Stimulated activated CD4-positive, alpha-beta T cell treated with anti-CD3 and anti-CD28 coated beads, Interleukin-1b, Interleukin-23, amount 100 ng/mL, for 24 hours (primary cell): ENCODE results near the gene CFLAR.
"Not testable (repeated sequence)": the region's sequence is repeated elsewhere in the genome, so short reads cannot be mapped to it uniquely, and the experiment has no call there.

Experiments used
- DNase-seq, 4 experiments: peaks; one replicate each; pipeline ENCODE4 v3.0.0-alpha.2; 2020; ENCODE audit warnings: low read depth in 4 of 4, low spot score in 1 of 4

The CFLAR gene

GRCh38 chr2:201174687-201175086 is 58.7 kb downstream of the CFLAR start:
- no peak for DNase-seq

DNA sequence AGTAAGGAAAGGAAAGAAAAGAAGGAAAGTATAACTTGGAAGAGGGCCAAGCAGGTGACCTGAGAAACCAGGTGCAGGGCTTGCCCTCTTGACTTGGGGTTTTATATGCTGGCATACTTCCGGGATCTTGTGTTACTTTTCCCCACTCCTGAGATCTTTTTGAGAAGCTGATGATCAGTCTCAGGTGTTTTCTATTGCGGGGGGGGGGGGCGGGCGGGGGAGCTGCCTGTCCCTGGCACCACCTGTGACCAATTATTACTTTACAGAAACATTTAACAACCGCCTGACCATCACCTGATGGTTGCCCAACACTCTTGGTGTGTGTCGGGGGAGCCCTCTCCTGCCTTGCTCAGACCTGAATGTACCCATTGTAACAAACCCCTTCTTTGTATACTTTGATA is 60.1 kb downstream of the CFLAR start:
- DNase-seq = no peak

- DNase-seq = no peak
These were observed 64.0 kb downstream of the CFLAR start for GRCh38 chr2:201180010-201180409.

DNA sequence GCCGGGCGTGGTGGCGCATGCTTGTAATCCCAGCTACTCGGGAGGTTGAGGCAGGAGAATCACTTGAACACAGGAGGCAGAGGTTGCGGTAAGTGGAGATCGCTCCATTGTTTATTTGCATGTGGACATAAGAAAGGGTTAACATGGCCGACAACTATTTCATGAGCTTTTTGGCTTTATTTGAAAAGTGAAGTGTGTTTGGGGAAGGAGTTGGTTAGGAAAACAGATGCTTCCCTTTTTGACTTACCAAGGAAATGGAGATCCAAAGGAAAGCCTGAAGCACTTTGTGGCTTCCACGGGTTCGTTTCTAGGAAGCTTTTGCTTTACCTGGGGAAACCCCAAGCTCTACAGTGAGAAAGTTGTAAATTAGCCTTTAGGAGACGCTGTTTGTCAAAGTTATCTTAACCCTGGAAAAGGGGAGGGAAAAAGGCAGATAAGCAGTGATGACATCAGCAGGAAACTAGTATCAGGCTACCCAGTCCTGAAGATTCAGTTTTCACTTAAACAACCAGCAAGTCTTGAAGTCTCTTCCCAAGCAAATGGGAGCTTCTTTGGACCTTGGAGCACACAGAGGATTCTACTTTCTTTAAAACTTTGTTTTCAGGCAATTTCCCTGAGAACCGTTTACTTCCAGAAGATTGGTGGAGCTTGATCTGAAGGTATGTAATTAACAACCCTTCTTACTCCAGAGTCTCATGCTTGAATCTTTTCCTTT is 66.8 kb downstream of the CFLAR start, which contains the start of gene CASP10:
TSS of gene CASP10 (plus strand) at position 492 of the 715 bp plus-strand sequence. CDS start 2,637 bp downstream, outside the sequence.
- DNase-seq = no peak

- no peak for DNase-seq
These were observed 67.4 kb downstream of the CFLAR start for GRCh38 chr2:201183365-201183727.

- not testable (repeated sequence) for DNase-seq
These were observed 67.9 kb downstream of the CFLAR start for GRCh38 chr2:201183835-201184234.

- DNase-seq = not testable (repeated sequence)
These were observed 68.3 kb downstream of the CFLAR start for GRCh38 chr2:201184248-201184647.

DNA sequence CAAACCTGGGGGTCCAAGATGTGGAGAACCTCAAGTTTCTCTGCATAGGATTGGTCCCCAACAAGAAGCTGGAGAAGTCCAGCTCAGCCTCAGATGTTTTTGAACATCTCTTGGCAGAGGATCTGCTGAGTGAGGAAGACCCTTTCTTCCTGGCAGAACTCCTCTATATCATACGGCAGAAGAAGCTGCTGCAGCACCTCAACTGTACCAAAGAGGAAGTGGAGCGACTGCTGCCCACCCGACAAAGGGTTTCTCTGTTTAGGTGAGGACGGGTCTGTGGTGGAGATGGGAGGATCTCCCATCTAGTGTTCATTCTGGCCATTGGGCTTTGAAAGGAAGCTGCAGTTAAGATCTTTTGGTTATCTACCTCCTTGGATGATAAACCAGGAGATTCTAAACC is 69.9 kb downstream of the CFLAR start:
- DNase-seq = no peak

GRCh38 chr2:201186982-201187381 is 71.0 kb downstream of the CFLAR start:
- DNase-seq = no peak

DNA sequence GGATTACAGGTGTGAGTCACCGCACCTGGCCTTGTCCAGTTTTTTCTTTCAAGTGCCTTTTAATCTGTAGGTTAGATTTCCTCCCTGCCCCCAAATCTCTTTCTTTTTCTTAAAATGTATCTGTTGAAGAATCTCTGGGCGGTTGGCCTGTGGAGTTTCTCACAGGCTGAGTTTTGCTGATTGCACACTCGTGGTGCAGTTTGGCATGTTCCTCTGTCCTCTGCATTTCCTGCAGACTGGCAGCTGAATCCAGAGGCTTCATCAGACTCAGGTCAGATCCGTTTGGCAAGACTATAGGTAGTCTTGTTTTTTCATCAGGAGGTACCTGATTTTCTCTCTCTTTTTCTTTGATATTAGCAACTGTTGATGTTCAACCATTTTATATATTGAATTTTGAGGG is 72.5 kb downstream of the CFLAR start:
- DNase-seq = no peak

DNA sequence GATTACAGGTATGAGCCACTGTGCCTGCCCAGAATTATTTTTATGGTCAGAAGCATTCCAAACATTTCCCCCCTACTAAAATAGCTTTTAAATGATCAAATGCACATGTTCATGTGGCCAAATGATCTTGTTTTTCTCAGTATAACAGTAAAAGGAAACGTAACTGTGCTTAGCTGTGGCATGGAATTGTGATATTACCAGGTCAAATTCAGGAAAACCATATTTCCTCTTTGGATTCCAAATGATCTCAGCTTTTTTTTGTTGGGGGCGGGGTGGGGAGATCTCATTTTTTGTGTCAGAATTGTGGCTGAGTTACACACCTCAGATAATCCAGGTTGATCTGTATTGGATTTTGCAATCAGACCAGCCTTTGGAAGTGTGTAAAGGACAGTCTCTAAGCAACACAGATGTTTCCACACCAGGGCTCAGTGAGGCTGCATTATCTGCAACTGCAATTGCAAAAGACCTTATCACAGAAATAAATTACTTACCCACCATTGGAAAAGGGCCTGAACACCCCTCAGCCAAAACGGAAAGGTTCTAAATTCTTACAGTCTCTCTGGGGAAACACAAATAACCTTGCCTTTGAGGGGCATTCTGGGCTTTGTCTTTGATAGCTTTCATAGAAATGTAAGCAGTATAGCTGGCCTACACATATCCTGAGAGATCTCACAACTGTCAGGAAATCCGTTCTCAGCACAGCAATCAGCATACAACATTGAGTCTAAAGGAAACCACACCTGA is 75.3 kb downstream of the CFLAR start:
- no peak for DNase-seq

- DNase-seq = no peak
These were observed 78.1 kb downstream of the CFLAR start for GRCh38 chr2:201194097-201194496.

DNA sequence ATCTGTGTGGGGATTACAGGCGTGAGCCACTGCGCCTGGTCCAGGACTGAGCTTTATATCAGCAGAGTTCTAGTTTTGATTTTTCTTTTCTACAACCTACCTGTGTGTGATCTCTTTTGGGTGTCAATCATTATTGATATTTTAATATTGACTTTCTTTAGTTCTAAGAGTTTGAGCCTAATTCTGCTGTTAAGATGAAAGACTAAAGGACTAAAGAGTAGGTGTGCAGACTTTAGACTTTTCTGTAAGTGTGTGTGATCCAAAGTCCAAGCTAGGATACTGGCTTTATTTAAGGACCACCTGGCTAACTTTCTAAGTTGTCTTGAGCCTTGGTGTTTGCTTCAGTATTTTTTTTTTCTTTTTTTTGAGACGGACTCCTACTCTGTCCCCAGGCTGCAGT is 79.4 kb downstream of the CFLAR start:
- DNase-seq = no peak

- DNase-seq = no peak
These were observed 80.0 kb downstream of the CFLAR start for GRCh38 chr2:201196003-201196402.

DNA sequence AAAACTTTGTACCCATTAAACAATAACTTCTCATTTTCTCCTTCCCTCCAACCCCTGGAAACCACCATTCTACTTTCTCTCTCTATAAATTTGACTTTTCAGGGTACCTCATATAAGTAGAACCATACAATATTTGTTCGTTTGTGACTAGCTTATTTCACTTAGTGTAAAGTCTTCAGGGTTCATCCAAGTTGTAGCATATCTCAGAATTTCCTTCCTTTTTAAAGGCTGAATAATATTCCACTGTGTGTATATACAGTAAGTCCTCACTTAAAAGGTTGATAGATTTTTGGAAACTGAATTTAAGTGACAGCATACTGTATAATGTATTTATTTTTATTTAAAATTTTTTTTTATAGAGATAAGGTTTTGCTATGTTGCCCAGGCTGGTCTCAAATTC is 80.8 kb downstream of the CFLAR start:
- DNase-seq = no peak

DNA sequence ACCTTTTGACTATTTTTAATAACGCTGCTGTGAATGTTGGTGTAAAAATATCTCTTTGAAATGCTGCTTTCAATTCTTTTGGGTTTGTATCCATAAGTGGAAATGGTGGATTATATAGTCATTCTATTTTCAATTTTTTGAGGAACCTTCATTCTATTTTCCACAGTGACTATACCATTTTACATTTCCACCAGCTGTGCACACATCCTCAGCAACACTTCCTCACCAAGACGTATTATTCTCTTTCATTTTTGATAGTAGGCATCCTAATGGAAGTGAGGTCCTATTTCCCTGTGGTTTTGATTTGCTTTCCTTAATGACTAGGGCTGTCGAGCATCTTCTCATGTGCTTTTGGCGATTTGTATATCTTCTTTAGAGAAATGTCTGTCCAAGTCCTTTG is 81.8 kb downstream of the CFLAR start:
- DNase-seq = no peak

DNA sequence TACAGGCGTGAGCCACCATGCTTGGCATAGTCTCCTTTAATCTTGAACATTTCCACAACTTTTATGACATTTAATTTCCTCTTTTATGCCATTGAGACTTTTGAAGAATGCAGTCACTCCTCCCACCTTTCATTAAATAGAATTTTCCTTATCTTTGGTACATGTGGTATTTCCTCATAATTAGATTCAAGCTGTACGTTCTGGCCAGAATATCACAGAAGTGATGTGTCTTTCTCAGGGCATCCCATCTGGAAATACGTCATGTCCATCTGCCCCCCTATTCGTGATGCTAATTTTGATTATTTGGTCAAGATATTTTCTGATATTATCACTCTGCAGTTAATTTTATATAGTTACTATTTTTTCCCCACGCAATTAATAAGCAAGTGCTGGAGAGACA is 83.9 kb downstream of the CFLAR start:
- DNase-seq = no peak

- no peak for DNase-seq
These were observed 84.4 kb downstream of the CFLAR start for GRCh38 chr2:201200345-201200744.

DNA sequence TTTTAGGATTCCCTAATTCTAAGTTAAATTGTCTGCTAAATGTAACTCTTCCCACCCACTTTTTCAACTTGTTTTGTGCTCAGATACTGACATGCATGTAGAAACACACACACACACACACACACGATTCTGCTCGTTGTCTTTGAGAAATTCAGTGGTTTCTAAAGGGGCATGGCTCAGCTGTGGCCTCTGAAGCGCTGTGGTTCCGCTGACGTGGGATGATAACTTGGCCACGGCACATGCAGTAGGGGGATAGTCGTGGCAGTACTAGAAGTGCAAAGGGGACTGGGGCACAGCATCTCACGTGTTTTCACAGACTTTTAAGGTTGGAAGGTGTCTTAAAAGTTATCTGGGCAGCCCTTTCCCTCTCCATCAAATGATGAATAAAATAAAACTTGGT is 85.4 kb downstream of the CFLAR start:
- DNase-seq = no peak

- DNase-seq = no peak
These were observed 88.1 kb downstream of the CFLAR start for GRCh38 chr2:201203916-201204654.

- no peak for DNase-seq
These were observed 88.9 kb downstream of the CFLAR start for GRCh38 chr2:201204655-201205514.
